Measurements from ENCODE around the gene AFAP1L1.
A peak's percentile ranks its signal among the peaks of the same experiment; 100 is the strongest.

The AFAP1L1 gene

GRCh38 chr5:149294872-149295829 lies 23.5 kb downstream of the AFAP1L1 start:
- ATAC-seq (peak; percentile 19), DNase-seq (no peak)
- H3K27ac Mint-ChIP-seq = peak overlapping the region in 1 of 2 donors; percentile 14
- H3K27me3 Mint-ChIP-seq = peaks cover 7% of the 10 kb centered on the region
- no peaks in the 10 kb centered on the region for H3K9me3 Mint-ChIP-seq
- peak overlapping the region in 1 of 2 donors; percentile 1 for H3K4me3 Mint-ChIP-seq
- H3K4me1 Mint-ChIP-seq = peaks cover 44% of the 10 kb centered on the region

GRCh38 chr5:149297340-149298025 lies 25.8 kb downstream of the AFAP1L1 start:
- H3K4me1 Mint-ChIP-seq = peaks cover 44% of the 10 kb centered on the region
- H3K27ac Mint-ChIP-seq = no peak overlapping the region
- DNase-seq (no peak), ATAC-seq (no peak)
- H3K9me3 Mint-ChIP-seq = no peaks in the 10 kb centered on the region
- H3K4me3 Mint-ChIP-seq = no peak overlapping the region
- peaks cover 7% of the 10 kb centered on the region for H3K27me3 Mint-ChIP-seq

- H3K4me1 Mint-ChIP-seq = peaks cover 44% of the 10 kb centered on the region
- ATAC-seq (no peak), DNase-seq (no peak)
- no peak overlapping the region for H3K4me3 Mint-ChIP-seq
- H3K27ac Mint-ChIP-seq = no peak overlapping the region
- peaks cover 7% of the 10 kb centered on the region for H3K27me3 Mint-ChIP-seq
- no peaks in the 10 kb centered on the region for H3K9me3 Mint-ChIP-seq
Observed at GRCh38 chr5:149298163-149298562, 26.5 kb downstream of the AFAP1L1 start.

DNA sequence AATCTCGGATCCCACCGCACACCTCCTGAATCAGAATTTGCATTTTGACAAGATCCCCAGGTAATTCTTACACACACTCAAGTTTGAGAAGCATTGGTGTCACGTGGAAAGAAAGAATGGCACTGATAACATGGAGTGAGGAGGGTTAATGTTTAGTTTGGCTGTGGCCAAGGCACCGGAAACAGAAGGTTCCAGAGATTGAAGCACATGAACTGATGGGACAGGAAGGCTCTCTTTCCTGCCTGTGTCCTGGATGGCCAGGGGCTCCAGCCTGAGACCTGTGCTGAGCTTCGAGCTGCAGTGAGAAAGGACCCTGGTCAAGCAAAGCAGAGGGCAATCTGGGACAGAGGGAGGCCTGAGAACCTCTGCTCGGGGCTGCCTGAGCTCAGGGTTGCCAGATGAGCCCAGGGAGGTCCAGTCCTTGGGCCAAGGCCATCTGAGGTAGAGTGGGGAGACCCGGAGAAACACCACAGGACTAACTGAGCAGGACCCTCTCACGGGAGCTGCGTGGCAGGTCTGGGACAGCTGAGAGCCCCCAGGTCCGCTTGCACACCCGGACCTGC lies 27.3 kb downstream of the AFAP1L1 start:
- peaks cover 7% of the 10 kb centered on the region for H3K27me3 Mint-ChIP-seq
- no peaks in the 10 kb centered on the region for H3K9me3 Mint-ChIP-seq
- H3K4me1 Mint-ChIP-seq = peaks cover 44% of the 10 kb centered on the region
- DNase-seq (no peak), ATAC-seq (no peak)
- peak overlapping the region in 1 of 2 donors; percentile 14 for H3K27ac Mint-ChIP-seq
- no peak overlapping the region for H3K4me3 Mint-ChIP-seq

DNA sequence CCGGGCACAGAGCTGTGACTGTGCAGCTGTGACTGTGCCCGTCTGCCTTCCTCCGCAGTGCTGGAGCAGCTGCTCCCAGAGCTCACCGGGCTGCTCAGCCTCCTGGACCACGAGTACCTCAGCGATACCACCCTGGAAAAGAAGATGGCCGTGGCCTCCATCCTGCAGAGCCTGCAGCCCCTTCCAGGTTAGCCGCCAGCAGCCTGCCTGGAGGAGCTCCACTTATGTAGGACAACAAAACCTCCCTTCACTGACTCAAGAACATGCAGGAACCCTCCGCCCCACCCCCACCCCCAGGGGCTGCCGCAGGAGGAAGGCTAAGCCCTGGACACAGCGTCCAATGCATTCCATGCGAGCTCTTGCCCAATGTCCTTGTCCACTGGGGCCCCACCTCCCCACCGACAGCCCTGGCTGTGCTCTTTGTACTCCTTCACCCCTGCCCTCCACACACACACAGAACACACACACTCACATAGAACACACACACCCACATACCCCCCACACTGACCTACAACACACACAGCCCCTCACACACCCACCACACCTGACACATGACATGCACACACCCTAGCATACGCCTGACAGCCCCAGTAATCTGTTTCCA lies 27.9 kb downstream of the AFAP1L1 start:
- DNase-seq (no peak), ATAC-seq (peak; percentile 6)
- peaks cover 7% of the 10 kb centered on the region for H3K27me3 Mint-ChIP-seq
- no peaks in the 10 kb centered on the region for H3K9me3 Mint-ChIP-seq
- peaks cover 44% of the 10 kb centered on the region for H3K4me1 Mint-ChIP-seq
- peak overlapping the region in 1 of 2 donors; percentile 19 for H3K27ac Mint-ChIP-seq
- H3K4me3 Mint-ChIP-seq = no peak overlapping the region

DNA sequence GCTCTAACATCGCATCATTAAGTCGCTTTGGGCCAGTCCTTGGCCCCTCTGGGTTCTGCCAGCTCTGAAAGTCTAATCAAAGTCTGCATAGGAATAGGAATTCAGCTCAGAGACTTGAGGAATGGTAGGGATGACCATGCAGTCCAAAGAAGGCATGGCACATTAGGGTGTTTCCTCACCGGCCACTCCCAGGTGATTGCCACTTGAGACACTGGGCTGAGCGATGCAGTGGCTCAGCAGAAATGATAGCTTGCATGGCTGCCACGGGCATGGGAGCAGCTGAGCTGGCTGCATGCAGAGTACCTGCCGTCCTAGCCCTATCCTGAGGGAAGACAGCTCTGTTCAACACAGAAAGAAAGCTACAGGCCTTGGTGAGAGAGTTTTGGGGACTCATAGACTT lies 28.8 kb downstream of the AFAP1L1 start:
- no peak overlapping the region for H3K27ac Mint-ChIP-seq
- no peaks in the 10 kb centered on the region for H3K9me3 Mint-ChIP-seq
- H3K4me1 Mint-ChIP-seq = peaks cover 36% of the 10 kb centered on the region
- ATAC-seq (no peak), DNase-seq (no peak)
- H3K4me3 Mint-ChIP-seq = no peak overlapping the region
- H3K27me3 Mint-ChIP-seq = peaks cover 7% of the 10 kb centered on the region

DNA sequence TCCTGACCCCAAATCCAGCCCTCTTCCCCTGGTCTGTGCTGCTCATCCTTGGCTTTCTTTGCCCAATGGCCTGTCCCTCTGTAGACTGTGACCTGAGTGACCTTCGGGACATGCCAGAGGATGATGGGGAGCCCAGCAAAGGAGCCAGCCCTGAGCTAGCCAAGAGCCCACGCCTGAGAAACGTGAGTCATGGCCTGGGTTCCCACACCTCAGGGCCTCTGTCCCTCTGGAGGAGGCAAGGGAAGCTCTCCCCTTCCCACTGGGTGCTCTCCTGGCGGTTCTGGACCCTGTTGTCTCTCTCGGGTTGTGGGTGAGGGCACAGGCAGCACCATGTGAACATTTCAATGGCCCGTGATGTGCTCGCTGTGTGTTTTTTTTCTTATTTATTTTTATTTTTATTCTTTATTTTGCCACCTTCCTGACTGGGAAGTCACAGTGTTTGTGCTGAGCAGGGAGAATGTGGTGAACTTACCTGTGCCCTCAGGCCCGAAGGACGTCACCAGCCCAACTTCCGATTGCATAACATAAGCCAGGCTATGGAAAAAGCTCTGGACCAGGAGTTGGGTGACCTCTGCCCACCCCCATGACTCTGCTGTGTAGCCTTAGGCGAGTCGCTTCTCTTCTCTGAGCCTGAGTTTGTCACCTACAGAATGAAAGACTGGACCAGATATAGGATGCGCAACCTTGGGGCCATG lies 29.5 kb downstream of the AFAP1L1 start:
- Mint-ChIP-seq H3K27ac (no peak overlapping the region), H3K9me3 (no peaks in the 10 kb centered on the region), H3K4me1 (peaks cover 32% of the 10 kb centered on the region), H3K4me3 (no peak overlapping the region), H3K27me3 (peaks cover 7% of the 10 kb centered on the region)
- DNase-seq = no peak
- no peak for ATAC-seq

- ATAC-seq = no peak
- Mint-ChIP-seq H3K9me3 (no peaks in the 10 kb centered on the region), H3K27ac (peak overlapping the region in 1 of 2 donors; percentile 28), H3K4me1 (peaks cover 27% of the 10 kb centered on the region), H3K4me3 (no peak overlapping the region), H3K27me3 (peaks cover 7% of the 10 kb centered on the region)
- DNase-seq = no peak
Observed at GRCh38 chr5:149301744-149302380, 30.2 kb downstream of the AFAP1L1 start.

GRCh38 chr5:149302641-149303040 lies 31.0 kb downstream of the AFAP1L1 start:
- no peak for ATAC-seq
- H3K27ac Mint-ChIP-seq = no peak overlapping the region
- H3K27me3 Mint-ChIP-seq = peaks cover 7% of the 10 kb centered on the region
- no peak overlapping the region for H3K4me3 Mint-ChIP-seq
- no peaks in the 10 kb centered on the region for H3K9me3 Mint-ChIP-seq
- no peak for DNase-seq
- H3K4me1 Mint-ChIP-seq = peaks cover 22% of the 10 kb centered on the region

DNA sequence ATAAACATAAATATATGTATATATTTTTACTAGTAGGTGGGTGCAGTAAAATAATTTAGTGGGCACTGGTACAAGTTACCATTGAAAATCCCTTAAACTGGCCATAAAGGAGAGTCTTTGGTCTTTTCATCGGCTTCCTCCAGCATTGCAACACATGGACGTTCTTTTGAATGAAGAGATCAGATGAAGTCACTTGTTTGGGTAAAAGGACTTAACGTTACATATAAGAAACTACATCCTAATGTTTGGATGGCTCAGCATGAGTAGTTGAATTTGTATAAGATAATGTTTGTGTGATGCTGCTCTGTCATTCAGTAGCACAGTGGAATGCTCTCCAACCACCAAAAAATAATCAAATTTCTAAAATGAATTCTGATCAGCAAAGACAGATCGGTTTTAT lies 31.6 kb downstream of the AFAP1L1 start:
- no peak for ATAC-seq
- DNase-seq = no peak
- no peak overlapping the region for H3K27ac Mint-ChIP-seq
- H3K27me3 Mint-ChIP-seq = peaks cover 7% of the 10 kb centered on the region
- peaks cover 17% of the 10 kb centered on the region for H3K4me1 Mint-ChIP-seq
- no peak overlapping the region for H3K4me3 Mint-ChIP-seq
- no peaks in the 10 kb centered on the region for H3K9me3 Mint-ChIP-seq

GRCh38 chr5:149304195-149305078 lies 32.8 kb downstream of the AFAP1L1 start:
- no peak overlapping the region for H3K27ac Mint-ChIP-seq
- no peak for DNase-seq
- H3K4me1 Mint-ChIP-seq = peaks cover 4% of the 10 kb centered on the region
- ATAC-seq = no peak
- peaks cover 5% of the 10 kb centered on the region for H3K27me3 Mint-ChIP-seq
- no peak overlapping the region for H3K4me3 Mint-ChIP-seq
- H3K9me3 Mint-ChIP-seq = no peaks in the 10 kb centered on the region

GRCh38 chr5:149309354-149309753 lies 37.7 kb downstream of the AFAP1L1 start:
- ATAC-seq (no peak), DNase-seq (no peak)
- Mint-ChIP-seq H3K27me3 (no peaks in the 10 kb centered on the region), H3K4me3 (no peak overlapping the region), H3K4me1 (peaks cover 8% of the 10 kb centered on the region), H3K27ac (no peak overlapping the region), H3K9me3 (no peaks in the 10 kb centered on the region)

DNA sequence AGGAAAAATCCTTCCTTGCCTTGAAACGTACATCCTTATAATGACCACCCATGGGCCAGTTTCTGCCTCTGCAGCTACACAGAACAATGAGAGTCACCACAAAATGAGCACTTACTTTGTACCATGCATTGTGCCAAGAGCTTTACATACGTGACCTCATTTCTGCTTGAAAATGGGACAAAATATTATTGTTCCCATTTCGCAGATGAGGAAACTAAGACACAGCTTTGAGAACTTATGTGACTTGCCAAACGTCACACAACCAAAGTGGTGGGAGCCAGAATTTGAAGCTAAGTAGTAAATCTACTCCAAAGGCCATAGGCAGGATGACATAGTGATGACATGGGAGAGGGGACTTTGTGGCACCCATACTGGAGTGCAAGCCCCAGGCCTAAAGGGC lies 38.8 kb downstream of the AFAP1L1 start:
- Mint-ChIP-seq H3K27ac (peak overlapping the region in 1 of 2 donors; percentile 61), H3K4me3 (no peak overlapping the region), H3K9me3 (no peaks in the 10 kb centered on the region), H3K4me1 (peaks cover 8% of the 10 kb centered on the region), H3K27me3 (no peaks in the 10 kb centered on the region)
- no peak for DNase-seq
- no peak for ATAC-seq
